Measurements from ENCODE around the gene RREB1. TPM values are rescaled to one million over a fixed set of nuclear protein-coding genes. Genes with fewer than 3 reads are reported as not detected.

RREB1 gene
- polyA plus RNA-seq, 1 donor from 2014 or later: not detected

DNA sequence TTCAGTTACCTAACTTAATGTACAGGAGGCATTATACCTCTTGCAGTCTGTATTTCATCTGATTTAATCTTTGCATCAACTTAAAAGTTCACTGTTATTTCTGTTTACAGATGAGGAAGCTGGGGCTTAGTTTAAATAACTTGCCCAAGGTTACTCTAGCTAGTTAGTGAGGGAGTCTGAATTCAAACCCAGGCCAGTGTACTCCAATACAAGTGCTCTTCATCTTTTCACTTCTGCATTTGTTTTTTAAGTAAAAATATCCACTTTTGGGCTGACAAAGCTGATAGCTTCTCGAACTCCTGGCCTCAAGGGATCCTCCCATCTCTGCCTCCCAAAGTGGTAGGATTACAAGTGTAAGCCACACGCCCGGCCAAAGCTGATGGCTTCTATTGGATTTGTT is 23.6 kb downstream of the RREB1 start:
- H3K9me2 ChIP-seq (ENCODE audit: insufficient read depth, low read length): no peaks in the 10 kb centered on the region
- TF ChIP-seq EP300 (conservative IDR thresholded peaks at IDR 0.05; ENCODE audit: poor library complexity, severe bottlenecking) (no peak), SMC3 (conservative IDR thresholded peaks at IDR 0.05; ENCODE audit: poor library complexity) (no peak), TAF1 (IDR thresholded peaks at IDR 0.05; ENCODE audit: low read depth) (no peak), RAD21 (conservative IDR thresholded peaks at IDR 0.05) (no peak), MXI1 (conservative IDR thresholded peaks at IDR 0.05; ENCODE audit: poor library complexity, severe bottlenecking) (no peak), EZH2 (IDR thresholded peaks at IDR 0.05; ENCODE audit: borderline replicate concordance, insufficient read depth, low read length, poor library complexity, severe bottlenecking) (no peak), POLR2AphosphoS5 (IDR thresholded peaks at IDR 0.05) (no peak)
- TF ChIP-seq, protein P1, sequence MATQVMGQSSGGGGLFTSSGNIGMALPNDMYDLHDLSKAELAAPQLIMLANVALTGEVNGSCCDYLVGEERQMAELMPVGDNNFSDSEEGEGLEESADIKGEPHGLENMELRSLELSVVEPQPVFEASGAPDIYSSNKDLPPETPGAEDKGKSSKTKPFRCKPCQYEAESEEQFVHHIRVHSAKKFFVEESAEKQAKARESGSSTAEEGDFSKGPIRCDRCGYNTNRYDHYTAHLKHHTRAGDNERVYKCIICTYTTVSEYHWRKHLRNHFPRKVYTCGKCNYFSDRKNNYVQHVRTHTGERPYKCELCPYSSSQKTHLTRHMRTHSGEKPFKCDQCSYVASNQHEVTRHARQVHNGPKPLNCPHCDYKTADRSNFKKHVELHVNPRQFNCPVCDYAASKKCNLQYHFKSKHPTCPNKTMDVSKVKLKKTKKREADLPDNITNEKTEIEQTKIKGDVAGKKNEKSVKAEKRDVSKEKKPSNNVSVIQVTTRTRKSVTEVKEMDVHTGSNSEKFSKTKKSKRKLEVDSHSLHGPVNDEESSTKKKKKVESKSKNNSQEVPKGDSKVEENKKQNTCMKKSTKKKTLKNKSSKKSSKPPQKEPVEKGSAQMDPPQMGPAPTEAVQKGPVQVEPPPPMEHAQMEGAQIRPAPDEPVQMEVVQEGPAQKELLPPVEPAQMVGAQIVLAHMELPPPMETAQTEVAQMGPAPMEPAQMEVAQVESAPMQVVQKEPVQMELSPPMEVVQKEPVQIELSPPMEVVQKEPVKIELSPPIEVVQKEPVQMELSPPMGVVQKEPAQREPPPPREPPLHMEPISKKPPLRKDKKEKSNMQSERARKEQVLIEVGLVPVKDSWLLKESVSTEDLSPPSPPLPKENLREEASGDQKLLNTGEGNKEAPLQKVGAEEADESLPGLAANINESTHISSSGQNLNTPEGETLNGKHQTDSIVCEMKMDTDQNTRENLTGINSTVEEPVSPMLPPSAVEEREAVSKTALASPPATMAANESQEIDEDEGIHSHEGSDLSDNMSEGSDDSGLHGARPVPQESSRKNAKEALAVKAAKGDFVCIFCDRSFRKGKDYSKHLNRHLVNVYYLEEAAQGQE (IDR thresholded peaks at IDR 0.05; ENCODE audit: borderline replicate concordance): no peak
- TF ChIP-seq, protein P2, sequence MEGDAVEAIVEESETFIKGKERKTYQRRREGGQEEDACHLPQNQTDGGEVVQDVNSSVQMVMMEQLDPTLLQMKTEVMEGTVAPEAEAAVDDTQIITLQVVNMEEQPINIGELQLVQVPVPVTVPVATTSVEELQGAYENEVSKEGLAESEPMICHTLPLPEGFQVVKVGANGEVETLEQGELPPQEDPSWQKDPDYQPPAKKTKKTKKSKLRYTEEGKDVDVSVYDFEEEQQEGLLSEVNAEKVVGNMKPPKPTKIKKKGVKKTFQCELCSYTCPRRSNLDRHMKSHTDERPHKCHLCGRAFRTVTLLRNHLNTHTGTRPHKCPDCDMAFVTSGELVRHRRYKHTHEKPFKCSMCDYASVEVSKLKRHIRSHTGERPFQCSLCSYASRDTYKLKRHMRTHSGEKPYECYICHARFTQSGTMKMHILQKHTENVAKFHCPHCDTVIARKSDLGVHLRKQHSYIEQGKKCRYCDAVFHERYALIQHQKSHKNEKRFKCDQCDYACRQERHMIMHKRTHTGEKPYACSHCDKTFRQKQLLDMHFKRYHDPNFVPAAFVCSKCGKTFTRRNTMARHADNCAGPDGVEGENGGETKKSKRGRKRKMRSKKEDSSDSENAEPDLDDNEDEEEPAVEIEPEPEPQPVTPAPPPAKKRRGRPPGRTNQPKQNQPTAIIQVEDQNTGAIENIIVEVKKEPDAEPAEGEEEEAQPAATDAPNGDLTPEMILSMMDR (IDR thresholded peaks at IDR 0.05; ENCODE audit: poor library complexity, severe bottlenecking): no peak
- H3K9me3 ChIP-seq (ENCODE audit: low read length): no peaks in the 10 kb centered on the region
- H3K4me3 ChIP-seq (ENCODE audit: low read length): no peak overlapping the region
- no peaks in the 10 kb centered on the region for H3K79me2 ChIP-seq (replicated peaks; ENCODE audit: insufficient read depth, low read length)
- H2AFZ ChIP-seq (ENCODE audit: low read depth, low read length): no peak overlapping the region
- H3K9ac ChIP-seq (ENCODE audit: low read length): no peak overlapping the region
- H3K27ac ChIP-seq (ENCODE audit: low read length): no peak overlapping the region
- no peaks in the 10 kb centered on the region for H3K36me3 ChIP-seq (ENCODE audit: insufficient read depth, low read length)
- no peak overlapping the region for H3K4me2 ChIP-seq (ENCODE audit: low read length)
- H4K20me1 ChIP-seq (ENCODE audit: insufficient read depth): no peaks in the 10 kb centered on the region
- H3F3A ChIP-seq (ENCODE audit: insufficient read depth, low read length, poor library complexity, severe bottlenecking): no peaks in the 10 kb centered on the region
- H3K27me3 ChIP-seq (ENCODE audit: insufficient read depth, low read depth, low read length): no peaks in the 10 kb centered on the region

DNA sequence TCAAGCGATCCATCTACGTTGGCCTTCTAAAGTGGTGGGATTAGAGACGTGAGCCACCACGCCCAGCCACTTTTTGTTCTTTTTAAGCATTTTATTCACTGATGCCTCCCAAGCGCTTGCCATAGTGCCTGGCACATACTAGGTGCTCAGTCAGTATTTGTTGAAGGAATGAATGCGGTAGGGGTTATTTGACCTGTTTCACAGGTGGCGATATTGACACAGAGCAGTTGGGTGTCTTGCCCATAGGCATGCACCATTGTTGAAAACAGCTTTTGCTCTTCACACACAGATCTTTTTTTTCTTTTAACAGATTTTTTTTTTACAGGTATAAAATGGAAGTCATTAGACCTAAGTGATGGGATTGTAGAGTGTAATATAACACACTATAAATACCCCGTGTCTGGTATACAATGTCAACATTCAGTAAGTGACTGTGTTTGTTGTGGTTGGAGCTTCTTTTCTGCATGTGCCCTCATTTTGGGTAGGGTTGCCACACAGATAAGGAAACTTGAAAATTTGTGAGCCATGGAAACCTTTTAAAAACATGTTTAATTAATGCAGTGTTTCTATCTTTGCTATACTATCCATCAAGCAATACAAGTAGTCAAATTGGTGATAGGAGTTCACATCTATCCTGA is 24.8 kb downstream of the RREB1 start:
- Histone ChIP-seq H3K9me2 (ENCODE audit: insufficient read depth, low read length) (no peaks in the 10 kb centered on the region), H3K4me2 (ENCODE audit: low read length) (no peak overlapping the region), H3K9ac (ENCODE audit: low read length) (no peak overlapping the region), H2AFZ (ENCODE audit: low read depth, low read length) (no peak overlapping the region), H4K20me1 (ENCODE audit: insufficient read depth) (no peaks in the 10 kb centered on the region), H3K9me3 (ENCODE audit: low read length) (no peaks in the 10 kb centered on the region), H3K79me2 (replicated peaks; ENCODE audit: insufficient read depth, low read length) (no peaks in the 10 kb centered on the region), H3K27me3 (ENCODE audit: insufficient read depth, low read depth, low read length) (no peaks in the 10 kb centered on the region), H3K36me3 (ENCODE audit: insufficient read depth, low read length) (no peaks in the 10 kb centered on the region), H3F3A (ENCODE audit: insufficient read depth, low read length, poor library complexity, severe bottlenecking) (no peaks in the 10 kb centered on the region), H3K4me3 (ENCODE audit: low read length) (no peak overlapping the region), H3K27ac (ENCODE audit: low read length) (no peak overlapping the region)
- TF ChIP-seq RAD21 (conservative IDR thresholded peaks at IDR 0.05) (no peak), SMC3 (conservative IDR thresholded peaks at IDR 0.05; ENCODE audit: poor library complexity) (no peak), EZH2 (IDR thresholded peaks at IDR 0.05; ENCODE audit: borderline replicate concordance, insufficient read depth, low read length, poor library complexity, severe bottlenecking) (no peak)
- TF ChIP-seq, protein P1 (IDR thresholded peaks at IDR 0.05; ENCODE audit: borderline replicate concordance): no peak
